IMR-90 (cell line): ENCODE measurements around the gene SLC2A13. TPM values are rescaled to one million over a fixed set of nuclear protein-coding genes. Genes with fewer than 3 reads are reported as not detected.

ENCODE experiments used
- ATAC-seq: fragments of 200-7000 bp; cut with Tn5 transposase; 2 replicates; pipeline ENCODE4 v1.9.1; 2020; ENCODE audit warnings: low read depth, mild to moderate bottlenecking, moderate library complexity
- BruUV-seq: library from RNA; stranded (reverse); fragments of 400-500 nt; replicated peaks from 2 replicates; lab custom pipeline; 2021; lab: Mats Ljungman, UMichigan
- CTCF ChIA-PET: fragments of 300-600 bp; formaldehyde crosslinking; extraction: SDS; loops from one replicate; lab custom pipeline; 2021; ENCODE audit warnings: antibody characterized with exemption; lab: Yijun Ruan, JAX
- POLR2A ChIA-PET: fragments of 300-600 bp; sonication (Branson Sonifier 250); formaldehyde crosslinking; loops from one replicate; lab custom pipeline; 2022; ENCODE audit warnings: antibody characterized with exemption; ENCODE audit not compliant: unreplicated experiment; lab: Charles Lee
- DNase-seq: peaks from one replicate; pipeline ENCODE4 v3.0.0; 2013
- H2AFZ ChIP-seq: replicated peaks from 2 replicates; pipeline ENCODE3; 2013; ENCODE audit warnings: low read length, mild to moderate bottlenecking; ENCODE audit not compliant: poor library complexity
- H2AK5ac ChIP-seq: 2 replicates; pipeline ENCODE4 v1.6.1; 2013; ENCODE audit warnings: low read depth, low read length, inconsistent platforms
- H2AK9ac ChIP-seq: replicated peaks from 2 replicates; pipeline ENCODE3; 2013; ENCODE audit warnings: mild to moderate bottlenecking, low read depth, low read length, moderate library complexity; ENCODE audit not compliant: poor library complexity
- H2BK120ac ChIP-seq: 2 replicates; pipeline ENCODE4 v1.6.1; 2013; ENCODE audit warnings: low read depth, low read length, inconsistent platforms
- H2BK15ac ChIP-seq: 3 replicates; pipeline ENCODE4 v1.6.1; 2013; ENCODE audit warnings: low read depth, low read length, inconsistent platforms
- H2BK20ac ChIP-seq: 2 replicates; pipeline ENCODE4 v1.6.1; 2013; ENCODE audit warnings: low read depth, mild to moderate bottlenecking, inconsistent platforms, low read length, moderate library complexity
- H2BK5ac ChIP-seq: 2 replicates; pipeline ENCODE4 v1.6.1; 2013; ENCODE audit warnings: mild to moderate bottlenecking, low read depth, low read length, inconsistent platforms; ENCODE audit not compliant: poor library complexity, severe bottlenecking
- H3K14ac ChIP-seq: replicated peaks from 2 replicates; pipeline ENCODE4 v1.6.1; 2013; ENCODE audit warnings: low read depth, low read length, inconsistent platforms
- H3K18ac ChIP-seq: 2 replicates; pipeline ENCODE4 v1.6.1; 2013; ENCODE audit warnings: low read depth, low read length, control low read depth
- H3K23ac ChIP-seq: 2 replicates; pipeline ENCODE4 v1.6.1; 2013; ENCODE audit warnings: low read depth, low read length, inconsistent platforms
- H3K27ac ChIP-seq: 2 replicates; pipeline ENCODE4 v1.5.1; 2013; ENCODE audit warnings: mild to moderate bottlenecking, control low read depth, low read length; ENCODE audit not compliant: insufficient read depth
- H3K27me3 ChIP-seq: 2 replicates; pipeline ENCODE4 v1.6.1; 2013; ENCODE audit warnings: low read length; ENCODE audit not compliant: control insufficient read depth, insufficient read depth
- H3K36me3 ChIP-seq: 2 replicates; pipeline ENCODE4 v1.6.1; 2013; ENCODE audit warnings: low read length, mixed read lengths; ENCODE audit not compliant: control insufficient read depth, insufficient read depth
- H3K4ac ChIP-seq: 2 replicates; pipeline ENCODE4 v1.6.1; 2013; ENCODE audit warnings: low read depth, low read length, inconsistent platforms
- H3K4me1 ChIP-seq: 2 replicates; pipeline ENCODE4 v1.6.1; 2013; ENCODE audit warnings: low read length, mixed read lengths; ENCODE audit not compliant: control insufficient read depth, insufficient read depth
- H3K4me2 ChIP-seq: 2 replicates; pipeline ENCODE4 v1.6.1; 2013; ENCODE audit warnings: low read depth, mild to moderate bottlenecking, control low read depth, low read length, moderate library complexity
- H3K4me3 ChIP-seq: 2 replicates; pipeline ENCODE4 v1.5.1; 2013; ENCODE audit warnings: low read depth, mild to moderate bottlenecking, control low read depth, low read length, moderate library complexity; ENCODE audit not compliant: insufficient read depth
- H3K56ac ChIP-seq: 2 replicates; pipeline ENCODE4 v1.6.1; 2013; ENCODE audit warnings: low read length, inconsistent platforms; ENCODE audit not compliant: insufficient read depth; ENCODE audit errors: extremely low read depth
- H3K79me1 ChIP-seq, 2 experiments: 2 replicates each; pipeline ENCODE4 v1.6.1; 2013; ENCODE audit warnings: low read length in 2 of 2, inconsistent platforms in 1 of 2, low read depth in 1 of 2
- H3K9ac ChIP-seq: 2 replicates; pipeline ENCODE4 v1.6.1; 2013; ENCODE audit warnings: low read depth, low read length, control low read depth
- H3K9me1 ChIP-seq: 2 replicates; pipeline ENCODE4 v1.6.1; 2013; ENCODE audit warnings: low read length, inconsistent platforms; ENCODE audit not compliant: insufficient read depth
- H3K9me3 ChIP-seq: 2 replicates; pipeline ENCODE4 v1.6.1; 2013; ENCODE audit warnings: low read length; ENCODE audit not compliant: control insufficient read depth, insufficient read depth
- H4K20me1 ChIP-seq: 2 replicates; pipeline ENCODE4 v1.6.1; 2013; ENCODE audit warnings: low read length, inconsistent platforms; ENCODE audit not compliant: insufficient read depth
- H4K5ac ChIP-seq: 2 replicates; pipeline ENCODE4 v1.6.1; 2013; ENCODE audit warnings: mild to moderate bottlenecking, low read depth, low read length, control low read depth
- H4K8ac ChIP-seq, 2 experiments: 2 replicates each; pipeline ENCODE4 v1.6.1; 2013; ENCODE audit warnings: low read depth in 2 of 2, low read length in 2 of 2, control low read depth in 1 of 2, inconsistent platforms in 1 of 2
- H4K91ac ChIP-seq: 2 replicates; pipeline ENCODE4 v1.6.1; 2013; ENCODE audit warnings: low read depth, low read length, inconsistent platforms; ENCODE audit not compliant: insufficient read depth
- BHLHE40 ChIP-seq: fragments of 150-350 bp; IDR thresholded peaks from 2 replicates; pipeline ENCODE4 v1.6.1; 2016; ENCODE audit warnings: mild to moderate bottlenecking, low read depth, low read length
- CEBPB ChIP-seq: IDR thresholded peaks from 2 replicates; pipeline ENCODE4 v1.6.1; 2012; ENCODE audit warnings: low read depth, low read length, improper control_type of control experiment
- CHD1 ChIP-seq: IDR thresholded peaks from 2 replicates; pipeline ENCODE4 v1.6.1; 2012; ENCODE audit warnings: low read depth, low read length, improper control_type of control experiment
- CTCF ChIP-seq: conservative IDR thresholded peaks from 2 replicates; pipeline ENCODE4 v1.5.1; 2012; ENCODE audit warnings: mild to moderate bottlenecking, low read depth, low read length, improper control_type of control experiment
- ELK1 ChIP-seq: fragments of 150-350 bp; IDR thresholded peaks from 2 replicates; pipeline ENCODE4 v1.6.1; 2016; ENCODE audit warnings: low read depth, mild to moderate bottlenecking, low read length, moderate library complexity, borderline replicate concordance
- FOS ChIP-seq: fragments of 150-350 bp; IDR thresholded peaks from 2 replicates; pipeline ENCODE4 v1.6.1; 2016; ENCODE audit warnings: low read depth, low read length
- MAFK ChIP-seq: IDR thresholded peaks from 2 replicates; pipeline ENCODE4 v1.6.1; 2012; ENCODE audit warnings: low read depth, low read length, improper control_type of control experiment
- MAZ ChIP-seq: IDR thresholded peaks from 2 replicates; pipeline ENCODE4 v1.6.1; 2012; ENCODE audit warnings: low read depth, mild to moderate bottlenecking, low read length, improper control_type of control experiment, moderate library complexity, borderline replicate concordance
- MXI1 ChIP-seq: IDR thresholded peaks from 2 replicates; pipeline ENCODE4 v1.6.1; 2012; ENCODE audit warnings: low read depth, mild to moderate bottlenecking, low read length, moderate library complexity, borderline replicate concordance
- NFE2L2 ChIP-seq: fragments of 150-350 bp; IDR thresholded peaks from 2 replicates; pipeline ENCODE4 v1.6.1; 2016; ENCODE audit warnings: low read depth, mild to moderate bottlenecking, low read length
- POLR2A ChIP-seq: IDR thresholded peaks from 2 replicates; pipeline ENCODE4 v1.6.1; 2012; ENCODE audit warnings: mild to moderate bottlenecking, low read depth, low read length
- RAD21 ChIP-seq: IDR thresholded peaks from 2 replicates; pipeline ENCODE4 v1.6.1; 2012; ENCODE audit warnings: low read length, improper control_type of control experiment
- RCOR1 ChIP-seq: IDR thresholded peaks from 2 replicates; pipeline ENCODE4 v1.6.1; 2012; ENCODE audit warnings: mild to moderate bottlenecking, low read length, improper control_type of control experiment; ENCODE audit not compliant: insufficient replicate concordance
- RFX5 ChIP-seq: IDR thresholded peaks from 2 replicates; pipeline ENCODE4 v1.8.0; 2012; ENCODE audit warnings: low read depth, mild to moderate bottlenecking, low read length, moderate library complexity
- SMC3 ChIP-seq: fragments of 150-350 bp; IDR thresholded peaks from 2 replicates; pipeline ENCODE4 v1.6.1; 2016; ENCODE audit warnings: low read depth, mild to moderate bottlenecking, antibody characterized with exemption, low read length, moderate library complexity
- USF2 ChIP-seq: fragments of 150-350 bp; IDR thresholded peaks from 2 replicates; pipeline ENCODE4 v1.6.1; 2017; ENCODE audit warnings: mild to moderate bottlenecking, antibody characterized with exemption, low read length, low read depth
- WGBS, 2 experiments: methylation state at CpG; one replicate each; pipeline versions ENCODE4 v1.1.5 to v1.1.7; 2013; ENCODE audit warnings: missing lambda C conversion rate in 2 of 2; ENCODE audit not compliant: insufficient read length in 1 of 2; ENCODE audit errors: extremely low coverage in 2 of 2; 5-methylcytosine and 5-hydroxymethylcytosine counted together
- dilution Hi-C: fragments of 300-500 bp; cut with HindIII; formaldehyde crosslinking; loops from one replicate; pipeline ENCODE4 v1.14.3; 2018; ENCODE audit warnings: low sequenced_read_pairs; ENCODE audit not compliant: unreplicated experiment
- in situ Hi-C: fragments of 300-500 bp; cut with MboI; formaldehyde crosslinking; loops from 3 replicates; pipeline ENCODE4 v1.14.3; 2019; ENCODE audit warnings: low sequenced_read_pairs, inconsistent platforms, mixed read lengths
- intact Hi-C: fragments of 100-400 bp; cut with micrococcal nuclease; formaldehyde crosslinking; loops from 2 replicates; pipeline ENCODE4 v1.10.0; 2022
- polyA plus RNA-seq, 3 experiments: library from polyadenylated mRNA; depleted of rRNA; stranded (reverse); fragments of >200 nt; gene quantifications; 2 replicates each; pipeline ENCODE4 v1.2.3, GENCODE V29; 2012; ENCODE audit warnings: low replicate concordance in 1 of 3
- total RNA-seq: library from RNA; depleted of rRNA; stranded (reverse); fragments of >200 nt; gene quantifications from 2 replicates; pipeline ENCODE4 v1.2.3, GENCODE V29; 2012

The SLC2A13 gene
- total and polyA plus RNA-seq, 2 of the 4 experiments (the other 2 are of a cell fraction), result 1.5 to 3.9 TPM

- dilution Hi-C loops (no loop called here), intact Hi-C loops (no loop called here), in situ Hi-C loops (loop anchor here (25.0 kb wide), 1 partner anchor 791 kb away; no protein-coding TSS in a partner anchor)
- Histone ChIP-seq H3K18ac (no peak overlapping the region), H2AK9ac (no peak overlapping the region), H3K9me3 (no peaks in the 10 kb centered on the region), H2BK15ac (no peak overlapping the region), H3K4me3 (no peak overlapping the region), H2AFZ (no peak overlapping the region), H3K9ac (no peak overlapping the region), H3K56ac (no peak overlapping the region), H3K79me1 (peaks cover 7 to 11% of the 10 kb centered on the region in 2 experiments; a peak in 3 of 4 replicates), H4K91ac (no peak overlapping the region), H3K27me3 (no peaks in the 10 kb centered on the region), H3K27ac (no peak overlapping the region), H2BK20ac (no peak overlapping the region), H3K14ac (no peak overlapping the region), H3K4ac (no peak overlapping the region), H3K23ac (no peak overlapping the region), H2BK120ac (no peak overlapping the region), H4K20me1 (no peaks in the 10 kb centered on the region), H3K9me1 (no peaks in the 10 kb centered on the region), H2AK5ac (no peak overlapping the region), H3K4me1 (peaks cover 3% of the 10 kb centered on the region; the same call in 1 of the 2 replicates), H3K36me3 (no peaks in the 10 kb centered on the region), H4K5ac (no peak overlapping the region), H3K4me2 (no peak overlapping the region), H2BK5ac (no peak overlapping the region), H4K8ac (no peak overlapping the region)
- ChIA-PET CTCF (interaction anchor here (1.0 to 1.1 kb wide), 2 partner anchors 91 to 93 kb away, joined by 3 read pairs; no protein-coding TSS in a partner anchor), POLR2A (no interaction called here)
- DNase-seq, result no peak
- TF ChIP-seq BHLHE40, result no peak
- TF ChIP-seq RCOR1, result no peak
- TF ChIP-seq RFX5, result no peak
- no peak for TF ChIP-seq MXI1
- TF ChIP-seq CHD1, result no peak
- TF ChIP-seq MAZ, result no peak
- TF ChIP-seq ELK1, result no peak
- no peak for TF ChIP-seq RAD21
- TF ChIP-seq USF2, result no peak
- TF ChIP-seq CEBPB, result no peak
- TF ChIP-seq POLR2A, result no peak
- no peak for TF ChIP-seq NFE2L2
- TF ChIP-seq SMC3, result no peak
- no peak for TF ChIP-seq MAFK
- TF ChIP-seq FOS, result no peak
- TF ChIP-seq CTCF, result no peak
- BruUV-seq, result no TSS peak
- ATAC-seq, result no peak
- 92% methylated on average over 2 of the region's 3 CpGs; no CpG with 5 or more reads in 1 of the 2 experiments for WGBS, 2 experiments
These were observed 2.8 kb downstream of the SLC2A13 start for GRCh38 chr12:40103043-40103442.
